ENCODE data around the gene FOXN3.

GRCh38 chr14:89427426-89428172, 10.6 kb upstream of the FOXN3 start:
- no peak for TF ChIP-seq POLR2A (IDR thresholded peaks at IDR 0.05; ENCODE audit: low read depth, low read length)
- TF ChIP-seq POLR2AphosphoS5 (IDR thresholded peaks at IDR 0.05; ENCODE audit: low read depth, low read length): no peak
- no peak for TF ChIP-seq TAF1 (IDR thresholded peaks at IDR 0.05; ENCODE audit: borderline replicate concordance, low read depth, low read length)

Data from GM12892 (cell line).